ENCODE data around the gene FAM222A.
A peak's percentile ranks its signal among the peaks of the same experiment; 100 is the strongest.

Gene FAM222A

GRCh38 chr12:109739747-109740693 lies 26.4 kb downstream of the FAM222A start:
- H3K4me1 ChIP-seq (ENCODE audit: control insufficient read depth, insufficient read depth, low read length), result 0 out of 2 replicates have a peak, but pooled peaks cover 2% of the 10 kb centered on the region
- DNase-seq (ENCODE audit: low read depth, low spot score), result peak; percentile 41
- WGBS (ENCODE audit: insufficient coverage, insufficient read length), result no CpG with 5 or more reads among the region's 18 CpGs
- no peak overlapping the region for H3K4me3 ChIP-seq (ENCODE audit: low read length)
- no peaks in the 10 kb centered on the region for H3K27me3 ChIP-seq (ENCODE audit: control insufficient read depth, insufficient read depth, low read length)
- H3K27ac ChIP-seq (ENCODE audit: low read length), result no peak overlapping the region
- H3K9me3 ChIP-seq (ENCODE audit: control insufficient read depth, insufficient read depth, low read length), result no peaks in the 10 kb centered on the region
- no peaks in the 10 kb centered on the region; the same call in 1 of the 2 replicates for H3K36me3 ChIP-seq (ENCODE audit: control insufficient read depth, insufficient read depth, low read length)

- H3K4me1 ChIP-seq (ENCODE audit: control insufficient read depth, insufficient read depth, low read length), result 0 out of 2 replicates have a peak, but pooled peaks cover 2% of the 10 kb centered on the region
- H3K36me3 ChIP-seq (ENCODE audit: control insufficient read depth, insufficient read depth, low read length), result no peaks in the 10 kb centered on the region; the same call in 1 of the 2 replicates
- no peaks in the 10 kb centered on the region for H3K9me3 ChIP-seq (ENCODE audit: control insufficient read depth, insufficient read depth, low read length)
- no peak overlapping the region for H3K27ac ChIP-seq (ENCODE audit: low read length)
- no peak for DNase-seq (ENCODE audit: low read depth, low spot score)
- H3K27me3 ChIP-seq (ENCODE audit: control insufficient read depth, insufficient read depth, low read length), result no peaks in the 10 kb centered on the region
- no CpG with 5 or more reads among the region's 10 CpGs for WGBS (ENCODE audit: insufficient coverage, insufficient read length)
- no peak overlapping the region for H3K4me3 ChIP-seq (ENCODE audit: low read length)
Observed at GRCh38 chr12:109740694-109741245, 27.1 kb downstream of the FAM222A start.

GRCh38 chr12:109741286-109741969 lies 27.8 kb downstream of the FAM222A start:
- Histone ChIP-seq H3K27ac (ENCODE audit: low read length) (no peak overlapping the region), H3K4me3 (ENCODE audit: low read length) (no peak overlapping the region), H3K36me3 (ENCODE audit: control insufficient read depth, insufficient read depth, low read length) (no peaks in the 10 kb centered on the region; the same call in 1 of the 2 replicates), H3K4me1 (ENCODE audit: control insufficient read depth, insufficient read depth, low read length) (0 out of 2 replicates have a peak, but pooled peaks cover 2% of the 10 kb centered on the region), H3K9me3 (ENCODE audit: control insufficient read depth, insufficient read depth, low read length) (no peaks in the 10 kb centered on the region), H3K27me3 (ENCODE audit: control insufficient read depth, insufficient read depth, low read length) (no peaks in the 10 kb centered on the region)
- DNase-seq (ENCODE audit: low read depth, low spot score), result no peak
- WGBS (ENCODE audit: insufficient coverage, insufficient read length), result no CpG with 5 or more reads among the region's 4 CpGs

GRCh38 chr12:109741970-109742703 lies 28.5 kb downstream of the FAM222A start:
- Histone ChIP-seq H3K27me3 (ENCODE audit: control insufficient read depth, insufficient read depth, low read length) (no peaks in the 10 kb centered on the region), H3K4me1 (ENCODE audit: control insufficient read depth, insufficient read depth, low read length) (0 out of 2 replicates have a peak, but pooled peaks cover 2% of the 10 kb centered on the region), H3K27ac (ENCODE audit: low read length) (no peak overlapping the region), H3K9me3 (ENCODE audit: control insufficient read depth, insufficient read depth, low read length) (no peaks in the 10 kb centered on the region), H3K36me3 (ENCODE audit: control insufficient read depth, insufficient read depth, low read length) (no peaks in the 10 kb centered on the region; the same call in 1 of the 2 replicates), H3K4me3 (ENCODE audit: low read length) (no peak overlapping the region)
- WGBS (ENCODE audit: insufficient coverage, insufficient read length), result no CpG with 5 or more reads among the region's 14 CpGs
- DNase-seq (ENCODE audit: low read depth, low spot score), result no peak

GRCh38 chr12:109743076-109743910 lies 29.7 kb downstream of the FAM222A start:
- H3K4me1 ChIP-seq (ENCODE audit: control insufficient read depth, insufficient read depth, low read length), result 0 out of 2 replicates have a peak, but pooled peaks cover 2% of the 10 kb centered on the region
- no peaks in the 10 kb centered on the region for H3K9me3 ChIP-seq (ENCODE audit: control insufficient read depth, insufficient read depth, low read length)
- no CpG with 5 or more reads among the region's 17 CpGs for WGBS (ENCODE audit: insufficient coverage, insufficient read length)
- no peak overlapping the region for H3K4me3 ChIP-seq (ENCODE audit: low read length)
- no peak overlapping the region for H3K27ac ChIP-seq (ENCODE audit: low read length)
- no peak for DNase-seq (ENCODE audit: low read depth, low spot score)
- H3K36me3 ChIP-seq (ENCODE audit: control insufficient read depth, insufficient read depth, low read length), result no peaks in the 10 kb centered on the region; the same call in 1 of the 2 replicates
- no peaks in the 10 kb centered on the region for H3K27me3 ChIP-seq (ENCODE audit: control insufficient read depth, insufficient read depth, low read length)

GRCh38 chr12:109744026-109744425 lies 30.4 kb downstream of the FAM222A start:
- no CpG with 5 or more reads among the region's 14 CpGs for WGBS (ENCODE audit: insufficient coverage, insufficient read length)
- DNase-seq (ENCODE audit: low read depth, low spot score), result no peak

GRCh38 chr12:109744986-109745942 lies 31.6 kb downstream of the FAM222A start:
- Histone ChIP-seq H3K4me3 (ENCODE audit: low read length) (no peak overlapping the region), H3K27me3 (ENCODE audit: control insufficient read depth, insufficient read depth, low read length) (no peaks in the 10 kb centered on the region), H3K9me3 (ENCODE audit: control insufficient read depth, insufficient read depth, low read length) (no peaks in the 10 kb centered on the region), H3K4me1 (ENCODE audit: control insufficient read depth, insufficient read depth, low read length) (no peaks in the 10 kb centered on the region), H3K36me3 (ENCODE audit: control insufficient read depth, insufficient read depth, low read length) (no peaks in the 10 kb centered on the region; the same call in 1 of the 2 replicates), H3K27ac (ENCODE audit: low read length) (no peak overlapping the region)
- DNase-seq (ENCODE audit: low read depth, low spot score), result no peak
- no CpG with 5 or more reads among the region's 8 CpGs for WGBS (ENCODE audit: insufficient coverage, insufficient read length)

More at GRCh38 chr12:109744026-109744425, 30.4 kb downstream of the FAM222A start:
- Histone ChIP-seq H3K4me1 (ENCODE audit: control insufficient read depth, insufficient read depth, low read length) (0 out of 2 replicates have a peak, but pooled peaks cover 2% of the 10 kb centered on the region), H3K27me3 (ENCODE audit: control insufficient read depth, insufficient read depth, low read length) (no peaks in the 10 kb centered on the region), H3K36me3 (ENCODE audit: control insufficient read depth, insufficient read depth, low read length) (no peaks in the 10 kb centered on the region; the same call in 1 of the 2 replicates), H3K9me3 (ENCODE audit: control insufficient read depth, insufficient read depth, low read length) (no peaks in the 10 kb centered on the region), H3K27ac (ENCODE audit: low read length) (no peak overlapping the region), H3K4me3 (ENCODE audit: low read length) (no peak overlapping the region)

- Histone ChIP-seq H3K27ac (ENCODE audit: low read length) (no peak overlapping the region), H3K36me3 (ENCODE audit: control insufficient read depth, insufficient read depth, low read length) (no peaks in the 10 kb centered on the region), H3K4me1 (ENCODE audit: control insufficient read depth, insufficient read depth, low read length) (no peaks in the 10 kb centered on the region), H3K9me3 (ENCODE audit: control insufficient read depth, insufficient read depth, low read length) (no peaks in the 10 kb centered on the region), H3K4me3 (ENCODE audit: low read length) (no peak overlapping the region), H3K27me3 (ENCODE audit: control insufficient read depth, insufficient read depth, low read length) (no peaks in the 10 kb centered on the region)
- WGBS (ENCODE audit: insufficient coverage, insufficient read length), result no CpG with 5 or more reads among the region's 6 CpGs
- no peak for DNase-seq (ENCODE audit: low read depth, low spot score)
Observed at GRCh38 chr12:109752117-109753053, 38.8 kb downstream of the FAM222A start.
